Body of pancreas (tissue), 4 donors: ENCODE results near the gene LDLRAD4. TPM values are rescaled to one million over a fixed set of nuclear protein-coding genes. Genes with fewer than 3 reads are reported as not detected.

Experiments
- ATAC-seq: fragments of 150-250 bp; one replicate; pipeline ENCODE4 v1.9.1; 2016
- DNase-seq, 4 donors: peaks; one replicate each; pipeline ENCODE4 v3.0.0-alpha.2; 2019
- H3K27ac ChIP-seq, 4 donors: fragments of 200-600 bp; sonication (generic); 1 replicate in 3 of 4; 2 replicates in 1 of 4; pipeline versions ENCODE4 v1.5.1 to v1.6.1; 2016 to 2019; ENCODE audit warnings: mild to moderate bottlenecking in 1 of 4, mixed read lengths in 1 of 4, moderate library complexity in 1 of 4
- H3K27me3 ChIP-seq, 2 donors: fragments of 200-600 bp; sonication (generic); one replicate each; pipeline ENCODE4 v1.6.0; 2016; ENCODE audit warnings: mild to moderate bottlenecking in 1 of 2
- H3K36me3 ChIP-seq, 2 donors: fragments of 200-600 bp; sonication (generic); replicated peaks in 1 of 2; 2 replicates each; pipeline ENCODE4 v1.5.1; 2016; ENCODE audit warnings: low read depth in 2 of 2; ENCODE audit not compliant: insufficient read depth in 1 of 2
- H3K4me1 ChIP-seq: fragments of 200-600 bp; sonication (generic); one replicate; pipeline ENCODE4 v1.6.0; 2016
- H3K4me3 ChIP-seq, 2 donors: fragments of 200-600 bp; sonication (generic); 1 replicate in 1 of 2; 2 replicates in 1 of 2; pipeline ENCODE4 v1.5.1; 2016 to 2019
- H3K9me3 ChIP-seq, 3 donors: fragments of 200-600 bp; sonication (generic); 1 replicate in 2 of 3; 2 replicates in 1 of 3; pipeline ENCODE4 v1.5.1; 2016
- CTCF ChIP-seq, 7 experiments: fragments of 450-650 bp in 4 of 7; fragments of 200-600 bp in 3 of 7; sonication (generic) in 3 of 7; IDR thresholded peaks; one replicate each; pipeline ENCODE4 v1.5.1; 2016 to 2019; ENCODE audit warnings: antibody characterized with exemption in 7 of 7
- POLR2A ChIP-seq, 3 donors: fragments of 450-650 bp; IDR thresholded peaks; one replicate each; pipeline ENCODE4 v1.6.1; 2016; ENCODE audit warnings: antibody characterized with exemption in 3 of 3, mild to moderate bottlenecking in 2 of 3
- WGBS, 2 donors: methylation state at CpG; one replicate each; pipeline ENCODE4 v1.1.5; 2017; 5-methylcytosine and 5-hydroxymethylcytosine counted together
- intact Hi-C: fragments of 100-400 bp; cut with DNase I; formaldehyde crosslinking; loops from one replicate; pipeline ENCODE4 v1.15.1; 2023
- total RNA-seq, 2 donors: library from RNA; depleted of rRNA; stranded (reverse); fragments of >200 nt; gene quantifications; one replicate each; pipeline ENCODE4 v1.1.0, GENCODE V29; 2016

LDLRAD4 gene
- total RNA-seq, 2 donors from 2014 or later = 8.6 to 35.9 TPM

GRCh38 chr18:13616041-13616440 is 397.5 kb downstream of the LDLRAD4 start:
- intact Hi-C loops = no loop called here
- ATAC-seq (no peak), DNase-seq (no peak)
- no peaks in the 10 kb centered on the region for H3K27me3 ChIP-seq
- H3K4me1 ChIP-seq = peaks cover 11% of the 10 kb centered on the region
- H3K27ac ChIP-seq = no peak overlapping the region
- no peak overlapping the region for H3K4me3 ChIP-seq
- no peaks in the 10 kb centered on the region for H3K9me3 ChIP-seq
- whole genome bisulfite sequencing, 2 donors = 57 to 61% methylated on average over 5 of the region's 5 CpGs
- no peaks in the 10 kb centered on the region for H3K36me3 ChIP-seq
- TF ChIP-seq CTCF (IDR thresholded peaks at IDR 0.05) (no peak), POLR2A (IDR thresholded peaks at IDR 0.05) (no peak)

- 90 to 98% methylated on average over 7 to 15 of the region's 15 CpGs for WGBS, 2 donors
- Histone ChIP-seq H3K4me1 (peaks cover 5% of the 10 kb centered on the region), H3K36me3 (no peaks in the 10 kb centered on the region), H3K9me3 (no peaks in the 10 kb centered on the region), H3K4me3 (no peak overlapping the region), H3K27ac (no peak overlapping the region), H3K27me3 (no peaks in the 10 kb centered on the region)
- no peak for TF ChIP-seq CTCF (IDR thresholded peaks at IDR 0.05)
- intact Hi-C loops = no loop called here
- no peak for DNase-seq
- ATAC-seq = no peak
These were observed 398.0 kb downstream of the LDLRAD4 start for GRCh38 chr18:13616525-13617035.

GRCh38 chr18:13617826-13618515 is 399.4 kb downstream of the LDLRAD4 start:
- no peak for DNase-seq
- TF ChIP-seq CTCF (IDR thresholded peaks at IDR 0.05) (no peak), POLR2A (IDR thresholded peaks at IDR 0.05) (no peak)
- no peak overlapping the region for H3K4me3 ChIP-seq
- H3K4me1 ChIP-seq = no peaks in the 10 kb centered on the region
- intact Hi-C loops = no loop called here
- ATAC-seq = no peak
- no peaks in the 10 kb centered on the region for H3K9me3 ChIP-seq
- no peak overlapping the region for H3K27ac ChIP-seq
- no peaks in the 10 kb centered on the region for H3K27me3 ChIP-seq
- 75 to 79% methylated on average over 9 of the region's 9 CpGs for WGBS, 2 donors
- H3K36me3 ChIP-seq = no peaks in the 10 kb centered on the region

GRCh38 chr18:13618760-13619438 is 400.3 kb downstream of the LDLRAD4 start:
- TF ChIP-seq CTCF (IDR thresholded peaks at IDR 0.05) (no peak), POLR2A (IDR thresholded peaks at IDR 0.05) (no peak)
- ATAC-seq = no peak
- 50 to 75% methylated on average over 5 to 13 of the region's 13 CpGs for WGBS, 2 donors
- Histone ChIP-seq H3K9me3 (no peaks in the 10 kb centered on the region), H3K4me3 (no peak overlapping the region), H3K27ac (no peak overlapping the region), H3K4me1 (no peaks in the 10 kb centered on the region), H3K27me3 (no peaks in the 10 kb centered on the region), H3K36me3 (no peaks in the 10 kb centered on the region)
- intact Hi-C loops = no loop called here
- no peak for DNase-seq
